GM12892 (cell line): ENCODE measurements around the gene FOXI2.

ENCODE experiments used
- POLR2A ChIP-seq: IDR thresholded peaks from 2 replicates; pipeline ENCODE4 v1.6.1; 2011; ENCODE audit warnings: low read depth, low read length, control low read depth
- POLR2AphosphoS5 ChIP-seq: IDR thresholded peaks from 2 replicates; pipeline ENCODE4 v1.6.1; 2011; ENCODE audit warnings: low read depth, low read length, control low read depth

DNA sequence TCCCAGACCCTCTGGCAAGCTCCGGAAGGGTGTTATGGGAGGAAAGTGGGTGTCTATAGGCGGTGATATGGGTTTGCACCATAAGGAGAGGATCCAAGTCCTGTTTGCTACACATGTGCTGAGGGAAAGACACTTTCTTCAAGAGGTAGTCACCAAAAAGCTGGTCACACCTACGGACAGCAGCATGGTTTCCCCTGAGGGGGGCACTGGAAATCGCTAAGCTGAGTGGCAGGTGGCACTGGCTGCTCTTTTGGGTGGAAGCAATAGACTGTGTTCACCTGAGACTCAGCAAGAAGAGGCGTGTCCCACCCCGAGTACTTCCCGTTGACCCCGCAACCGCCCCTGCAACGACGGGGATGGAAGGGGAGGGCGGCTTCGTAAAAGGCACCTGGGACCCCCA is 1.8 kb upstream of the FOXI2 start:
- no peak for TF ChIP-seq POLR2A
- TF ChIP-seq POLR2AphosphoS5 = no peak
